SK-N-SH treated with all-trans-retinoic acid at 6 μM for 48 hours (cell line): ENCODE measurements around the gene ASS1.

Source experiments
- ATAC-seq: fragments of 200-7000 bp; cut with Tn5 transposase; 3 replicates; pipeline ENCODE4 v1.9.1; 2020; ENCODE audit warnings: mild to moderate bottlenecking, moderate library complexity
- ARNTL ChIP-seq: fragments of 450-650 bp; formaldehyde crosslinking; IDR thresholded peaks from 2 replicates; pipeline ENCODE4 v1.5.0; 2020; ENCODE audit warnings: low read depth, mild to moderate bottlenecking, moderate library complexity, borderline replicate concordance
- BACH2 ChIP-seq: fragments of 250-450 bp; sonication (Bioruptor Pico); IDR thresholded peaks from 2 replicates; pipeline ENCODE4 v1.9.0; 2021; ENCODE audit warnings: mild to moderate bottlenecking, borderline replicate concordance
- CREB5 ChIP-seq: fragments of 250-450 bp; sonication (Bioruptor Pico); IDR thresholded peaks from 2 replicates; pipeline ENCODE4 v1.5.1; 2020; ENCODE audit warnings: low read depth, mild to moderate bottlenecking, moderate library complexity
- CSDC2 ChIP-seq: fragments of 250-450 bp; sonication (Bioruptor Pico); IDR thresholded peaks from 2 replicates; pipeline ENCODE4 v1.5.0; 2020; ENCODE audit warnings: mild to moderate bottlenecking, moderate library complexity
- CSRNP3 ChIP-seq: fragments of 250-450 bp; sonication (Bioruptor Pico); IDR thresholded peaks from 2 replicates; pipeline ENCODE4 v1.5.1; 2021; ENCODE audit warnings: mild to moderate bottlenecking, moderate library complexity
- ESRRG ChIP-seq: fragments of 250-450 bp; sonication (Bioruptor Pico); IDR thresholded peaks from 2 replicates; pipeline ENCODE4 v1.6.1; 2021; ENCODE audit warnings: mild to moderate bottlenecking
- GLIS3 ChIP-seq: fragments of 250-450 bp; sonication (Bioruptor Pico); IDR thresholded peaks from 2 replicates; pipeline ENCODE4 v1.5.0; 2020; ENCODE audit warnings: mild to moderate bottlenecking, moderate library complexity
- ISL1 ChIP-seq: fragments of 250-450 bp; sonication (Bioruptor Pico); IDR thresholded peaks from 2 replicates; pipeline ENCODE4 v2.1.2; 2022; ENCODE audit warnings: mild to moderate bottlenecking, moderate library complexity
- PATZ1 ChIP-seq: fragments of 250-450 bp; sonication (Bioruptor Pico); IDR thresholded peaks from 2 replicates; pipeline ENCODE4 v1.8.0; 2020; ENCODE audit warnings: mild to moderate bottlenecking, moderate library complexity, borderline replicate concordance
- PPARA ChIP-seq: fragments of 250-450 bp; sonication (Bioruptor Pico); IDR thresholded peaks from 2 replicates; pipeline ENCODE4 v1.5.0; 2020; ENCODE audit warnings: mild to moderate bottlenecking, borderline replicate concordance
- RARB ChIP-seq: fragments of 250-450 bp; sonication (Bioruptor Pico); IDR thresholded peaks from 2 replicates; pipeline ENCODE4 v1.8.0; 2021; ENCODE audit warnings: mild to moderate bottlenecking, moderate library complexity
- TCF4 ChIP-seq: fragments of 250-450 bp; sonication (Bioruptor Pico); IDR thresholded peaks from 2 replicates; pipeline ENCODE4 v1.8.0; 2021; ENCODE audit warnings: mild to moderate bottlenecking, moderate library complexity, borderline replicate concordance
- TOX ChIP-seq: fragments of 250-450 bp; sonication (Bioruptor Pico); IDR thresholded peaks from 2 replicates; pipeline ENCODE4 v1.8.0; 2021; ENCODE audit warnings: mild to moderate bottlenecking, moderate library complexity, borderline replicate concordance
- ZC3H10 ChIP-seq: fragments of 250-450 bp; sonication (Bioruptor Pico); IDR thresholded peaks from 2 replicates; pipeline ENCODE4 v1.5.1; 2021; ENCODE audit warnings: mild to moderate bottlenecking, moderate library complexity
- ZFP3 ChIP-seq: fragments of 250-450 bp; sonication (Bioruptor Pico); IDR thresholded peaks from 2 replicates; pipeline ENCODE4 v1.5.0; 2020; ENCODE audit warnings: mild to moderate bottlenecking, moderate library complexity
- ZFP30 ChIP-seq: fragments of 450-650 bp; formaldehyde crosslinking; IDR thresholded peaks from 2 replicates; pipeline ENCODE4 v1.5.0; 2022; ENCODE audit warnings: mild to moderate bottlenecking, moderate library complexity
- ZNF565 ChIP-seq: fragments of 450-650 bp; formaldehyde crosslinking; conservative IDR thresholded peaks from 2 replicates; pipeline ENCODE4 v1.5.0; 2020; ENCODE audit warnings: low read depth, mild to moderate bottlenecking, moderate library complexity
- ZNF70 ChIP-seq: fragments of 450-650 bp; formaldehyde crosslinking; IDR thresholded peaks from 2 replicates; pipeline ENCODE4 v1.5.0; 2020; ENCODE audit warnings: mild to moderate bottlenecking, moderate library complexity
- ZNF8 ChIP-seq: fragments of 450-650 bp; formaldehyde crosslinking; IDR thresholded peaks from 2 replicates; pipeline ENCODE4 v1.5.0; 2020; ENCODE audit warnings: mild to moderate bottlenecking, moderate library complexity
- TF ChIP-seq, protein P1 (sequence below): fragments of 250-450 bp; sonication (Bioruptor Pico); IDR thresholded peaks from 2 replicates; pipeline ENCODE4 v1.5.0; 2020; ENCODE audit warnings: mild to moderate bottlenecking, moderate library complexity
- TF ChIP-seq, protein P2 (sequence below): fragments of 250-450 bp; sonication (Bioruptor Pico); IDR thresholded peaks from 2 replicates; pipeline ENCODE4 v1.8.0; 2021; ENCODE audit warnings: low read depth, mild to moderate bottlenecking, moderate library complexity, borderline replicate concordance

ASS1 gene

DNA sequence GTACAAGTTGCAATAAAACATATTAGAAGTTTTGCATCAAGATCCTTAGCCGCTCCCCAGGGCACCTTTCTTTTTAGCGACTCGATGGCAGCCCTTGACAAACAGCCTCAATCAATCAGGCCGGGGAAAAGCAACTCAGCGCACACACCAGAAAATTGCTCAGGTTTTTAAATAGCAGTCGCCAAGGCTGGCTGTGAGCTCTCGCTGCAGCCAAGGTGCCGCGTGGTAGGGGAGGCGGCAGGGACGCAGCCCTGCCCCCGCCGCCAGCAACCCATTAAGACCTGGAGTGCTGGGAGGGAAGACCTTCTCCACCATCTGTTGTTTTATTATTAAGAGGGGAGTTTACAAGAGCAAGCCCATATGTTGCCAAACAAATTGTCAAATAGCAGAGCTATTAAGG is 22.6 kb downstream of the ASS1 start:
- ATAC-seq, result no peak
- TF ChIP-seq, protein P1, sequence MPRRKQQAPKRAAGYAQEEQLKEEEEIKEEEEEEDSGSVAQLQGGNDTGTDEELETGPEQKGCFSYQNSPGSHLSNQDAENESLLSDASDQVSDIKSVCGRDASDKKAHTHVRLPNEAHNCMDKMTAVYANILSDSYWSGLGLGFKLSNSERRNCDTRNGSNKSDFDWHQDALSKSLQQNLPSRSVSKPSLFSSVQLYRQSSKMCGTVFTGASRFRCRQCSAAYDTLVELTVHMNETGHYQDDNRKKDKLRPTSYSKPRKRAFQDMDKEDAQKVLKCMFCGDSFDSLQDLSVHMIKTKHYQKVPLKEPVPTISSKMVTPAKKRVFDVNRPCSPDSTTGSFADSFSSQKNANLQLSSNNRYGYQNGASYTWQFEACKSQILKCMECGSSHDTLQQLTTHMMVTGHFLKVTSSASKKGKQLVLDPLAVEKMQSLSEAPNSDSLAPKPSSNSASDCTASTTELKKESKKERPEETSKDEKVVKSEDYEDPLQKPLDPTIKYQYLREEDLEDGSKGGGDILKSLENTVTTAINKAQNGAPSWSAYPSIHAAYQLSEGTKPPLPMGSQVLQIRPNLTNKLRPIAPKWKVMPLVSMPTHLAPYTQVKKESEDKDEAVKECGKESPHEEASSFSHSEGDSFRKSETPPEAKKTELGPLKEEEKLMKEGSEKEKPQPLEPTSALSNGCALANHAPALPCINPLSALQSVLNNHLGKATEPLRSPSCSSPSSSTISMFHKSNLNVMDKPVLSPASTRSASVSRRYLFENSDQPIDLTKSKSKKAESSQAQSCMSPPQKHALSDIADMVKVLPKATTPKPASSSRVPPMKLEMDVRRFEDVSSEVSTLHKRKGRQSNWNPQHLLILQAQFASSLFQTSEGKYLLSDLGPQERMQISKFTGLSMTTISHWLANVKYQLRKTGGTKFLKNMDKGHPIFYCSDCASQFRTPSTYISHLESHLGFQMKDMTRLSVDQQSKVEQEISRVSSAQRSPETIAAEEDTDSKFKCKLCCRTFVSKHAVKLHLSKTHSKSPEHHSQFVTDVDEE (CRISPR knock-in tag), result no peak
- TF ChIP-seq ZFP3 (CRISPR knock-in tag) (no peak), PPARA (CRISPR knock-in tag) (no peak), ISL1 (CRISPR knock-in tag) (no peak), ZNF70 (no peak), ARNTL (CRISPR knock-in tag) (no peak), BACH2 (CRISPR knock-in tag) (no peak), RARB (CRISPR knock-in tag) (no peak), CSRNP3 (CRISPR knock-in tag) (no peak), ZNF8 (CRISPR knock-in tag) (no peak), PATZ1 (CRISPR knock-in tag) (no peak), TOX (CRISPR knock-in tag) (no peak), TCF4 (no peak)
- TF ChIP-seq, all 23 proteins: peak for 0

GRCh38 chr9:130468566-130468965 is 23.8 kb downstream of the ASS1 start:
- ATAC-seq, result no peak
- TF ChIP-seq ESRRG (CRISPR knock-in tag) (no peak), ZFP30 (CRISPR knock-in tag) (no peak), CSRNP3 (CRISPR knock-in tag) (no peak)

DNA sequence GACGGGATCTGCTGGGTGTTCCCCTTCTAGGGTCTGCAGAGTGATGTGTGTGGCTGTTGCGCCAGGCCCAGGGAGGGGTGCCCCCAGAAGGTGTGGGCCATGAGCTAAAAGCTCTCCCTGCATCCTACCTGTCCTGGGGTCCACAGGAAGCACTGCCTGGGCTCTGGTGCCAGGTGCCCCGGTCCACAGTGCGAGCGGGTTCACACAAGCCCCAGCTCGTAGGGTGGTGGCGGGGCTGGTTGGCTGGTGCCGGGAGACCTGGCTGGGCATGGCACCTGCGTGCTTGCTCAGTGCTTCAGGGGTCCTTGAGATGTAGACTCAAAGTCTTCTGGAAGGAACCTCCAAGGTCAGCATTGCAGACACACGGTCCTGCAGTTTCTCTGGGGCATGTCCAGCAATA is 25.5 kb downstream of the ASS1 start:
- ATAC-seq, result no peak
- no peak for TF ChIP-seq PPARA (CRISPR knock-in tag)
- TF ChIP-seq ISL1 (CRISPR knock-in tag), result no peak
- no peak for TF ChIP-seq ESRRG (CRISPR knock-in tag)
- TF ChIP-seq ZNF70, result no peak
- TF ChIP-seq, protein P2, sequence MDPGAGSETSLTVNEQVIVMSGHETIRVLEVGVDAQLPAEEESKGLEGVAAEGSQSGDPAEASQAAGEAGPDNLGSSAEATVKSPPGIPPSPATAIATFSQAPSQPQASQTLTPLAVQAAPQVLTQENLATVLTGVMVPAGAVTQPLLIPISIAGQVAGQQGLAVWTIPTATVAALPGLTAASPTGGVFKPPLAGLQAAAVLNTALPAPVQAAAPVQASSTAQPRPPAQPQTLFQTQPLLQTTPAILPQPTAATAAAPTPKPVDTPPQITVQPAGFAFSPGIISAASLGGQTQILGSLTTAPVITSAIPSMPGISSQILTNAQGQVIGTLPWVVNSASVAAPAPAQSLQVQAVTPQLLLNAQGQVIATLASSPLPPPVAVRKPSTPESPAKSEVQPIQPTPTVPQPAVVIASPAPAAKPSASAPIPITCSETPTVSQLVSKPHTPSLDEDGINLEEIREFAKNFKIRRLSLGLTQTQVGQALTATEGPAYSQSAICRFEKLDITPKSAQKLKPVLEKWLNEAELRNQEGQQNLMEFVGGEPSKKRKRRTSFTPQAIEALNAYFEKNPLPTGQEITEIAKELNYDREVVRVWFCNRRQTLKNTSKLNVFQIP (CRISPR knock-in tag), result no peak
- no peak for TF ChIP-seq CREB5
- TF ChIP-seq PATZ1 (CRISPR knock-in tag), result no peak
- no peak for TF ChIP-seq ZC3H10 (CRISPR knock-in tag)
- TF ChIP-seq GLIS3 (CRISPR knock-in tag), result no peak
- no peak for TF ChIP-seq TCF4
- TF ChIP-seq CSDC2 (CRISPR knock-in tag), result no peak
- no peak for TF ChIP-seq RARB (CRISPR knock-in tag)
- TF ChIP-seq, protein P1 (CRISPR knock-in tag), result no peak
- no peak for TF ChIP-seq BACH2 (CRISPR knock-in tag)
- TF ChIP-seq ZNF565 (CRISPR knock-in tag), result no peak
